GM21529 (cell line): ENCODE measurements around the gene SUPT4H1.
"Not testable (repeated sequence)": the region's sequence is repeated elsewhere in the genome, so short reads cannot be mapped to it uniquely, and the experiment has no call there.

ENCODE experiments used
- ATAC-seq: cut with Tn5 transposase; IDR thresholded peaks from one replicate; pipeline ENCODE4 v1.9.1; 2021; ENCODE audit not compliant: unreplicated experiment

SUPT4H1 gene

DNA sequence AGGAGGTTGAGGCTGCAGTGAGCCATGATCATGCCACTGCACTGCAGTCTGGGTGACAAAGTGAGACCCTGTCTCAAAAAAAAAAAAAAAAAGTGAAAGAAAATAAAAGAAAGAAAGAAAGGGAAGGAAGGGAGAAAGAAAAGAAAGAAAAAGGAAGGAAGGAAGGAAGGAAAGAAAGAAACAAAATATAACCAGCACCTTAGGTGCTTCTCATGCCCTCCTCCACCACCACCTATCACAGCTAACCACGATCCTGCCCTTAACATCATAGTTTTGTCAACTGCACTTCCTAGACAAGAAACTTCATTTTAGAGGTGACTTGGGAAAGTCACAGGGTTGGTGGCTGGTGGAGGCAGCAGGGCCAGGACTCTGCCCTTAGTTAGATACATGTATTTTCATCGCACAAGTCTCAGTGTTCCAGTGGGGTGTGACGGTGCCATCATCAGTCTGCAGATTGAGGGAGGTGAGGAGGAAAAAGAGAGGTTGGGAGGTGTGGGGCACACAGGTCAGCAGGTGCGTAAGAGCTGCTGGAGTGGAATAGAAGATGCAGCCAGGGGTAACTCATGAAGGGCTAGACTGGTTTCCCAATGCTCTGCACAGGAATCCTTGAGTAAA lies 10.0 kb downstream of the SUPT4H1 start:
- no peak for ATAC-seq

DNA sequence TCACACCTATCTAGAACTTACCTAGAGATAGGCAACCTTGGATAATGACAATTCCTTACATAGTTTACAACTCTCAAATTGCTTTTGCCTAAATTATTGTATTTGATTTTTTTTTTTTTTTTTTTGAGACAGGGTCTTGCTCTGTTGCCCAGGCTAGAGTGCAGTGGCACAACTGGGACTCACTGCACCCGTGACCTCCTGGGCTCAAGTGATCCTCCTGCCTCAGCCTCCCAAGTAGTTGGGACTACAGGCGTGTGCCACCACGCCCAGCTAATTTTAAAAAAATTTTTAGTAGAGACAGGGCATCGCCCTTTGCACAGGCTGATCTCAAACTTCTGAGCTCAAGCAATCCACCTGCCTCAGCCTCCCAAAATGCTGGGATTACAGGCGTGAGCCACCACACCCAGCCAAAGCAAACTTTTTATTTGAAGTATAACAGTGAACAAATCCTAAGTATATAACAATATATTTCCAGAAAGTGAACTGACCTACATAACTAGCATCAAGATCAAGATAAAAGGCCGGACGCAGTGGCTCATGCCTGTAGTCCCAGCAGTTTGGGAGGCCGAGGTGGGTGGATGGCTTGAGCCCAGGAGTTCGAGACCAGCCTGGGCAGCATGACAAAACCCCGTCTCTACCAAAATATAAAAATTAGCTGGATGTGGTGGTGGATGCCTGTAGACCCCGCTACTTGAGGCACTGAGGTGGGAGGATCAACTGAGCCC lies 10.7 kb downstream of the SUPT4H1 start:
- not testable (repeated sequence) for ATAC-seq

DNA sequence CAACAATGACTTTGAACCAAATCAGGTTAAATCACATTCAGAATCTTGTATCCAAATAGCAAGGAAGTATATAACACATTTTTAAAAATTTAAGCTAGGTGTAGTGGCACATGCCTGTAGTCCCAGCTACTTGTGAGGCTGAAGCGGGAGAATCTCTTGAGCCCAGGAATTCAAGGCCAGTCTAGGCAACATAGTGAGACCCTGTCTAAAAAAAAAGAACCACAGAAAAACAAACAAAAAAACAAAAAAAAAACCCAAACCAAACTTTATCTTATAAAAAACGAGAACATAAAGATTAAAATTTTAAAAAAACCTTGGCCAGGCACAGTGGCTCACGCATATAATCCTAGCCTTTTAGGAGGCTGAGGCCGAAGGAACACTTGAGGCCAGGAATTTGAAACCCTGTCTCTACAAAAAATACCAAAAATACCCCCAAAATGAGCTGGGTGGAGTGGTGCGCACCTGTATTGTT lies 11.6 kb downstream of the SUPT4H1 start:
- no peak for ATAC-seq

DNA sequence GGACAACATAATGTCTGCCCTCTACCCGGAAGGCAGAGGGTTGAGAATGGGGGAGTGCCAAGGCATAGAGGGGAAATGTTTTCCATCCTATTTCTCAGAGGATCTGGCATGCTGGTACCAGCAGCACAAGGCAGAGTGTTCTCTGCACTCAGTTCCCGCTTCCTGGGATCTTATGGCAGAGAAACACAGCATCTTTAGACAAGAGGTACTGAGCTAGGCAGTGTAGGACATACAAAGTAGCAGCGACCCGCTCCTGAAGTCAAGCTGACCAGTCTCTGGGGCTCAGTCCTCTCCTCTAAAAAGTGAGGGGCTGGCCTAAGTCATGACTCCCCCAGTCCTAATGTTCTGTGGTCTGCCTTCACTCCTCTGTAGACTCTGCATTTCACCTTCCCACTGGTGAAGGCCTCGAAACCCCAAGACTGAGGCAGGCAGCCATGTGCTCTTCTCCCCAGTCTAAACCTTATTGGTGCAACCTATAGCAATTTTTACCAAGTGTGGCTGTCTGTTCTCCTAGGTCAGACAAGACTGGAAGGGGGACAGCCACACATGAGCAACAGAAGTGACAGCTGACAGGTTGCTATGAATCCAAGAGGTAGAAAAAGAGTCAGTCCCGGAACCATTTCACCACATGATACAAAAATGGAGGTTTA lies 12.1 kb downstream of the SUPT4H1 start:
- ATAC-seq = no peak

DNA sequence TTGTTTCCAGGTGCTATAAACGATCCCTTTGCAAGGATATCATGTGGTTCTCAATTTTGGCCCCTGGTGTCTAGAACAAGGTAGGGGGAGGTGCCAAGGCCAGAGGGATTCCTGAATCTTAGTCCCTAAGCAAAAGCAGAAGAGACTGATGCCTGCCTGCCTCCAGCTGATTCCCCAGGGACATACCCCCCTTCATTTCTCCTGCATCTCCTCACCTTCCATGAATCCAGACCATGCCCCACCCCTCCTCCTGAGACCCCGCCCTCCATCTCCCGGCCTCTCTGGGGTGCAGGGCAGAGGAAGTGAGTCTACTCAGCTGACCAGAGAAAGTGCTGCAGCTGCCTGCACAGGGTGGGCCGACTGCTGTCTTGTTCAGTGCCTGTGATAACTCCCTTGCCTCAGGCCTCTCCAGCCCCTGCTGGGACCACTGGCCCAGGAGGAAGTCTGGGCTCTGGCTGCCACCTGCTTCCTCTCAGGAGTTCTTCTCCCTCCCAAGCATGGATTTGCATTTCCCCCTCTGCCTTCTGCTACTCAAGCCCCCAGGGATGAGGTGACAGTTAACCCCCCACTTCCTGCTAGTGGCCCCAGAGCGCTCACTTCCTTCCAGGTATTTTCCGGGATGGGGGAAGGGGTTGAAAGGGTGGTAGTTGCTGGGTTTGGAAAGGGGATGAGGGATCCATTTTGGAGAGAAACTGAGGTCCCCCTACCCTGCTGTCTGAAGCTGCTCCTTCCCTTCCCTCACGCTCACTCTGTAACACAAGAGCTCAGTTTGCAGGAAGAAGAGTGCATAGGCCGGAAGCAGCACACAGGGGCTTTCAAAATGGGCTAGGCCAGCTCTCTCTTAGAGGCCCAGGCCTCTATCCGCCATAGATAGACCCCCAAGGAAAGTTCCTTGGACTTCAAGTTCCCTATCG lies 12.9 kb downstream of the SUPT4H1 start:
- ATAC-seq = peak; percentile 31

DNA sequence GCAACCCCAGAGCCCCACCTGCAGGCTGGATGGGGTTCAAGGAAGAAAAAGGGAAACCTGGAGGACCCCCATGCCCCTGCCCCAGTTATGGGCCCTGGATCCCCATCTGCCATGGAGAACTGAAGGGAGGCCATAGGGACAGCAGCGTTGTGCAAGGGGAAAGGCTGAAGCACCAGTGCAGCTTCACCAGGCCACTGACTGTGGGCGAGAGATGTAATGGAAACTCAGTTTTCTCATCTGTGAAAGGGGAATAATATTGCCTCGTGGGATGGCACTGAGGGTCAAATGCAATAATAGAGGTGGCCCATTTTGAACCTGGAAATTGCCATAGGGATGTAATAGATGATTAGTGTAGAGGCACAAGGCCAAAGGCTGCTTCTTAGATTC lies 13.6 kb downstream of the SUPT4H1 start:
- no peak for ATAC-seq

DNA sequence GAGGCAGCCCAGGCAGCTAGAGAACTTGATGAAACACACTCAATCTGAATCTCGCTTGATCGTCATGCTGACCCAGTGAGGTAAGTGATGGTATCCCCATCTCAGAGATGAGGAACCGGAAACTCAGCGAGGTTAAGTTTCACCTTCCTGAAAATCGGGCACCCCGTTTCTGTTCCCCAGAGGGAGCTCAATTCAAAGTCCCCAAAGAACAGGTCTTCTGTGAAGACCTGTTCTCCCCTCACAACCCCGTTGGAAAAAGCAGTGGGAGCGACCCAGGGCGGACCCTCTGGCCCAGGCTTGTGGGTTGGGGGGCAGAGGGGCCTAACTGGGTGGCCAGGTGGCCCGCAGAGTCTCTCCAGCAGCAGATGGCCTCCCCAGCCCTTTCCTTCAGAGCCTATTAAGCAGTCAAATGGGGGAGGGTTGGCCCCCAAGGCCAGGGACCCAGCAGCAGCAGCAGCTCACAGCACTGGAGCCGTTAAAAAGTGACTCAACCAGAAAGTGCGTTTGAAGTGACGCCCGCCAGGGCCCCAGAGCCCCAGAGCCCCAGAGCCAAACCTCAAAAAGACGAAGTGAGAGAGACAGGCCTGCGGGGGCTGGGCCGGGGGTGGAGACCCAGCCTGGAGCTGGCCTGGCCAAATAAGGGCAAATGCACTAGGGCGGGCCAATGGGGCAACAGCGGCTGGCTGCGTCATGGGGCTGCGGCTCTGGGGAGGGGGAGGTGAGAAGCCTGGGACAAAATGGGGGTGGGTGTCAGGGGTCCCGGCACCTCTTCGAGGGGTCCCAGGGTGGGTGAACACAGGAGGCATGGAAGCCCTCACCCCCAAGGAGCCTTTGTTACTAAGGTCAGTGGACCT lies 14.2 kb downstream of the SUPT4H1 start:
- ATAC-seq = peak; percentile 57

DNA sequence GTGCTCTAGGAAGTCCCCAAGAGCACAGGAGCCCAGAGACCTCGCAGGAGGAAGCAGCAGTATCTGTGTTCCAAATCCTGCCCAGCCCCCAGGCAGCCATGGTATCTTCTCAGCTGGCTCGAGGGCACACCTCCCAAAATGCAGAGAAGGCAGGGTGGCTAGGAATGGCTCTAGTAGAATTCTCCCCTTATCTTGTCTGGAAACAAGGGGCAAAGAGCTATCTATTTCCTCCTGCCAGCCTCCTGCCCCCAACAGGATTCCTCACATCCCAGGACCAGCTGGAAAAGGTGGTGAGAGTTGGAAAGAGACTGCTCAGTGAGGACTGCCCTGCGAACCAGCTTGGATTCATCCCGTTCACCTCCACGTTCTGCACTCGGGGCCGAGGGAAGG lies 14.8 kb downstream of the SUPT4H1 start:
- ATAC-seq = no peak

DNA sequence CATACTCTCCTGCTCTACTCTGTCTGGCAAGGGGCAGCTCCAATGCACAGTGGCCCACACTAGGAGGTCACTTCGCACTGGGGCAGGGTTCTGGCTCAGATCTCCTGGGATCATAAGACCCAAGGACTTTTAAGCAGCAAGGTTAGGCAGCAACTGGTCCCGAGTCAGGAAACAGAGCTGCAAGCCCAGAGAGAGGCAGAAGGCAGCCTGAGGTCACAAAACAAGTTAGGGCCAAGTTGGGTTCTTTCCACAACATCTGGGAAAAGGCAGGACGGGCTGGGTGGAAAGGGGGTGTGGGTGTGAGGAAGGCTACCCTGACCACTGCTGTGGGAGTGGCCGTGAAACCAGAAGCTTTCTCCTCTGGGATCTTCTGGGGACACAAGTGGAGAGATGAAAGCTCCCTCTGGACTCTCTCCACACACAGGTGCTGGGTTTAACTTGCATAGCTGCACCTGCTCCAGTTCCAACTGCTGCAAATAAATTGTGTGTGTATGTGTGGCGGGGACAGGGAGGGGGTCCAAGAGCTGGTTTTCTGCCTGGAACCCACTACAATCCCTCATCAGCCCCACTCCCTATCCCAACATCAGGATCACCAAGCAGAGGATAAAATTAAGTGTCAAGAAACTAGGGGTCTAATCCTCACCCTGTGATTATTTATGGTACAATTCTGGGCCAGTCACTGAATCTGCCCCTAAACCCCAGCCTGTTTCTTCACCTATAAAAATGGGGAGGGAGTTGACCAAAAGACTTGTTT lies 15.4 kb downstream of the SUPT4H1 start:
- ATAC-seq = no peak

DNA sequence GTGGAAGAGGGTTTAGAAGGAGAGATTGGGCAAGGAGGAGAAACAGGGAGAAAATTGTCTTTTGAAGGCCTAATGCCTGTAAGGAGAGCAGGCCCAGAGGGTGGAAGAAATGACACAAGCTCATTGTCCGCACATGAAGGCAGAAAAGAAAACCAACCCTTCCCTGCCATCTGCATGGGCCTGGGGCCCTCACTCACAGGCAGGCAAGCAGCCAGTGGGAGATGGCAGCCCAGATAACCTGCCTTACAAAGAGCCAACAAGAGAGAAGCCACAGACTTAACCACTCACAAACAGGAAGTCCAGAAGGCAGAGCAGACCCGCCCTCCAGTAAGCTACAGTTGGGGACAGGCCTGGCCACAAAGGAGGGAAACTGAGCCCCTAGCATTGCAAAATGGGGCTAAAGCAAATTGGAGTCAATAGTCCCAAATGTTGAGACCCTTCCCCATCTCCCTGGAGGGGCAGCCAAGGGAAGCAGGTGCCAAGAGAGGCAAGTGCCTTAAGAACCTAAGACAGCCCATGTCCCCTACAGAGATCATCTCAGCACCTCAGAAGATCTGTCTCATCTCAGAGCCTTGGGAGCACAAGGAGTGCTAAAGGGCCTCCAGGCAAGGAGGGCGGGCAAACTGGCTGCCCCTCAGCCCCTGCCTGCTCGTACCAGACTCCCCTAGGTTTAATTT lies 16.1 kb downstream of the SUPT4H1 start:
- peak; percentile 19 for ATAC-seq

DNA sequence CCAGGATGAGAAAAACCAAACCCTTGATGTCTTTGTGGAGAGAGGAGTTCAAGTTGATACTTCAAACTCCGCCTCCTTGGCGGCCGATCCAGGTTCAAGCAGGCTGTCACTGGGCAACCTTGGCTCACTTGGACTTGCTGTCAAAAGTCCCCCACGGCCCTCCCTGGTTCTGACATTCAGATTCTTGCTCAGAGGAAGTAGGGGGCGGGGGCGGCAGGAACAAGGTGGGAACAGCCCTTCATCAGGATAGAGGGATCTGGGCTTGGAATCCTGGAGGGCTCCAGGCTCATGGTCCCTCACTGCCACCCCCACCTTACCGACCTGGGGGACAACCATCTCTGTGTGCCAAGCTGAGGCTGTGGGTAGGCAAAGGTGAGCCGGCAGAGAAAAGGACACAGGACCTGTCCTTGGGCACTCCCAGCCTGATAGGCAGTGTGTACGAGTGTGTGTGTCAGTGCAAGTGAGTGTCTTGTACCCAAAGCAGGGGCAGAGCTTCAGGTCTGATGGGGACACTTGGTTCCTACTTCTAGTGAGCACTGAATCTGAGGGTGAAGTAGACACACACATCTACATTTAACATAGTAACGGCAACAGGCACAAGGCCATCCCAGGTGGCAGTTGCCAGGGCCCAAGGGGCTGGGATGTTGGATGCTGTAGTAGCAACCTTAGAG lies 16.8 kb downstream of the SUPT4H1 start:
- no peak for ATAC-seq

DNA sequence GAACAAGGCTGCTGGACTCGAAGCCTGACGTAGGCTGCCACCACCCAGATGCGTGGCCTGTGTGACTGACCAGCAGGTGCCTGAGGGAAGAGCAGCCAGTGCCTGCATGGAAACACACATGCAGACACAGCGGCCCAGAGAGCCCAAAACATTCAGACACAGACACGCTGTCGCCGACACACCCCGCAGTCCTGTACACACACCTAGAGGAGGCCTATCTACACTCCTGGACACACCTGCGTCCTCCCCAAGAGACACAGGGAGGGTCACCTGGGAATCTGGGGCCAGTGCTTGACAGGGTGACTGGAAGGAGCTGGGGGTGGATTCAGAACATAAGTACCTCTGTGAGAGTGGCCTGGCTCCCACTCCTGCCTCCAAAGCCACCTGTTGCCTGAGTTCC lies 17.3 kb downstream of the SUPT4H1 start:
- no peak for ATAC-seq

DNA sequence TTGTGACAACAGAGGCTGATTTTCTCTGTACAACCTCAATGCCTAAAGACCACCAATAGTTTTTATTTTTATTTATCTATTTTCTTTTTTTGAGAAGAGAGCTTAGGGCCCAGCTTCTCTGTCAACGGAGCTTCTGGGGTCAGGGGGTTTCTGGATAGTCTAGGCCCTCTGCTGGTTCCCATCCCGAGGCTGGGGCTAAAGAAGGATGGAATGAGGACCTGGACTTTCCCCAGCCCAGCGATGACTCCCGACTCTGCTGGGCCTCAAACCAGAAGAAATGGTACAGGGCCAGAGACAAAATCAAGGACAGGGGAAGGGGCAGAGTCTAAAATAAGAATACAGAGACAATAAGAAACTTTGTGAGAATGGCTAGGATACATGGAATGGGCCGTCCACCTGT lies 17.7 kb downstream of the SUPT4H1 start:
- ATAC-seq = no peak

DNA sequence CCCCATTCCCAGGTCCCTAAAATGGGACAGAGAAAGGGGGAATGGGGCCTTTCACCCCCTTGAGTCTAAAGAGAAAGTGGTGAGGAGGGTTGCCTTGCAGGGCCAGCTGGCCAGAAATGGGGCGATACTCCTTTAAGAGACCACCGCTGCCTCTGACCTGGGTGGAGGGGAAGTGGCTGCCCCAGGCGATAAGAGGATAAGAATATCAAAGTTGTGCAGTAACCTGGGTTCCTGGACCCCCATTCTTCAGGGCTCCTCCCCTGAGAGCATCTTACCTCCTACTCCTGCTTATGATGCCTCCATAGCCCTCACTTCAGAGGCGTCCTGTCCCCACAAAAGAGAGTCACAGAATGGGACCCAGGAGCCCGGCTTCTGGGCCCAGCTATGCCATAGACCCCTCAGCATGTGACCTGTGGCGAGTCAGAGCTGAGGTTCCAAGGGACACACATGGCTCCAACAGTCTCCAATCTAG lies 18.2 kb downstream of the SUPT4H1 start:
- ATAC-seq = no peak

DNA sequence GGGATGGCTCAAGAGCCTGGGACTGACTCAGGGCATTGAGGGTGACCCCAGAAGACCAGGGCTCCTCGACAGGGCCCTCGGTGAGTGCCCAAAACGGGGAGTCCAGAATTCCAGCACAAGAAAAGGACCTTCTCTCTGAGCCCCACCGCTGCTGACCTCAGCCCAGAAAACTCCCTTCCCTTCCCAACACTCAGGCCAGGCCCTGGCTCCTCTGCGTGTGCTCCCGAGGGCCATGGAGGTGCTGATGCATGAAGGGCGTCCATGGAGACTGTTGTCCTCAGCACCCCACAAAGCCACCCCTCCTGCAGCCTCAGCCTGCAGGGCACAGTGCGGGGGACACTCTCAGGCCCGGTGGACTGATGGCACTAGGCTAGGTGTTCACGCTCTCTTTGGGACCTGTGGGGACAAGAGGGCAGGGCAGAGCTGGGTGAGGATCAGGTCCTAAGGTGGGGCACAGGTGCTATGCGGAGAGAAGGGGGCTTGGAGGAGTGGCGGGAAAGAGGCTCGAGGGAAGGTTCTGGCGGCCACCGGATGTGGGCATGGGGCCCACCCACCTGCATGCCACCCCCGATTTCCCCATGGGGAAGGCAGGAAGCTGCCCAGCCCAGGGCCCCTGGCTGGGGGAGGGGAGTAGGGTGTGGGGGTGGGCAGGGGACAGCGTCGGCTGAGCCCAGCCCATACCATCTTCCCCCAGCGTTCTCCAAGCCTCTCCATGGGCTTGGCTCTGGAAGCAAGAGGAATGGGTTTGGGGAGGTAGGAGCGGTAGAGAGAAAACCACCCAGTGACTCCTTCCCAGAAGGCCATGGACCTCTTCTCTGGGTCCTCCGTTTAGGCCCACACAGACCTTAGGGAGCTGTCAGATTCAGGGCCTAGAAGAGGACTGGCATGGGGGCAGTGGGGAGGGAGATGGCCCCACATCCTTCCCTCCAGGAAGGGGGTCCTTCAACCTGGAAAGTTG lies 18.9 kb downstream of the SUPT4H1 start:
- no peak for ATAC-seq

DNA sequence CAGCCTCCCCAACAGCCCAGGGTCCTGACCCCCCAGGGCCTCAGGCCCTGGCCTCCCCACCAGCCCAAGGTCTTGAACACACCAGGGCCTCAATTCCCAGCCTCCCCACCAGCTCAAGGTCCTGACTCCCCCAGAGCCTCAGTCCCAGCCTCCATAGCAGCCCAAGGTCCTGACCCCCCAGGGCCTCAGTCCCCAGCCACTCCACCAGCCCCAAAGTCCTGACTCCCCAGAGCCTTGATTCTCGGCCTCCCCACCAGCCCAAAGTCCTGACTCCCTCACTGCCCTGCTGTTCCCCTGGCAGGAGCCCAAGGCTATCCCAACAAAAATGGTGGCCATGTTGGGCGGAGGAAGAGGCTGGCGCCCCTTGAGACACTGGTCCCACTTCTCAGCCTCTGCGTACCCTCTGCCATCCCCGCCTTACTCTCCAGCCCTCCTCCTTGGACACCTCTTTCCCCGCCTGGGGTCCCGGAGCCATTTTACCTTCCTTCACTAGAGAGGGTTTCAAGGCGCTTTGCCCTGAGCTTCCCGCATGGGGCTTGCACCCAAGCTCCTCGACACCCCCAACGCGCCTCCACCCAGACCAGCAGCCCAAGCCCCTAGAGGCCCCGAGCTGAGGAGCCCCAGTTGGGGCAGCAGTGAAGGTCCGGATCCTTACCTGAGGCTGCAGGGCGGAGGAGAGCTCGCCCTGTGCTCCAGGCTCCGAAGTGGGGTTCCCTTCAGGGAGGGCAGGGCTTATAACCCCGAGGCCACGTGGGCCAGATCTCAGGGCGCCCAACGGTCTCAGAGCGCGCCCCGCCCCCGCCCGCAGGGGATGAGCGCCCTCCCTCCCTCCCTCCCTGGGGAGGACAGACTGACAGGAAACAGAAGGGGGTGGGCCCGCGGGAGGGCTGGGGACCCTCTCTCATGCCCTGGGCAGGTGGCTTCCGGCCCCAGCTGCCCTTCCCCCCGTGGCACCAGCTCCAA lies 19.9 kb downstream of the SUPT4H1 start:
- ATAC-seq = peak; percentile 16
